ENCODE results near the gene TMEM139.
"Not testable (repeated sequence)": the region's sequence is repeated elsewhere in the genome, so short reads cannot be mapped to it uniquely, and the experiment has no call there.

The TMEM139 gene

DNA sequence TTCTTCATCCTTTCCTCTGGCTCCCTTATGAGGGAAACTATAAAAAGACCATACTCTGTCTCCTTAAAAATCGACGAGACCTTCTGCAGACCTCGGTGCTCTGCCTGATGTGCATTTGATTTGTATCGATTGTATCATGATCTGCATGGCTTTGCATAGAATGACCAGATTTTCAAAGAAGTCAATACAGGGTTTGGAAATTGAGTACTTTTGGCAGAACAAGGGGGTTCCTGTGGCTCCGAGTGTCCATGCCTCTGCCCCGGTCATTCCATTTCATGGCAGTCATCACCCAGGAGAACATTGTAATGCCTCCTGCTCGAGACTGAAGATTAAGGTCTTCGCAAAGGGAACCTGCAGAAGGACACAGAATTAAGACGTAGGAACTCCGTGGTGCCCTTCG lies 4.1 kb downstream of the TMEM139 start:
- Histone ChIP-seq H3K79me2 (ENCODE audit: insufficient read depth, low read length) (peaks cover 62% of the 10 kb centered on the region), H3K27me3 (ENCODE audit: insufficient read depth, low read length, poor library complexity) (no peaks in the 10 kb centered on the region), H2AFZ (ENCODE audit: low read depth, low read length) (peak overlapping the region; percentile 68), H3K27ac (ENCODE audit: low read length) (peak overlapping the region; percentile 92), H3K4me2 (ENCODE audit: insufficient read depth, low read length) (peak overlapping the region; percentile 77), H4K20me1 (ENCODE audit: insufficient read depth, low read length) (peaks cover 36% of the 10 kb centered on the region), H3K9me3 (ENCODE audit: insufficient read depth, low read length, severe bottlenecking) (no peaks in the 10 kb centered on the region), H3K4me3 (ENCODE audit: low read depth in 1 of 2, low read length in 2 of 2) (peak overlapping the region; percentile 67 to 87), H3K36me3 (ENCODE audit: insufficient read depth, low read length) (peaks cover 44% of the 10 kb centered on the region), H3K4me1 (ENCODE audit: insufficient read depth, low read length) (peaks cover 52% of the 10 kb centered on the region), H3K9ac (ENCODE audit: low read depth, low read length) (peak overlapping the region; percentile 78)
- no peak for ATAC-seq (ENCODE audit: insufficient read depth, low read depth)
- no peak for DNase-seq
- TF ChIP-seq, protein P1, sequence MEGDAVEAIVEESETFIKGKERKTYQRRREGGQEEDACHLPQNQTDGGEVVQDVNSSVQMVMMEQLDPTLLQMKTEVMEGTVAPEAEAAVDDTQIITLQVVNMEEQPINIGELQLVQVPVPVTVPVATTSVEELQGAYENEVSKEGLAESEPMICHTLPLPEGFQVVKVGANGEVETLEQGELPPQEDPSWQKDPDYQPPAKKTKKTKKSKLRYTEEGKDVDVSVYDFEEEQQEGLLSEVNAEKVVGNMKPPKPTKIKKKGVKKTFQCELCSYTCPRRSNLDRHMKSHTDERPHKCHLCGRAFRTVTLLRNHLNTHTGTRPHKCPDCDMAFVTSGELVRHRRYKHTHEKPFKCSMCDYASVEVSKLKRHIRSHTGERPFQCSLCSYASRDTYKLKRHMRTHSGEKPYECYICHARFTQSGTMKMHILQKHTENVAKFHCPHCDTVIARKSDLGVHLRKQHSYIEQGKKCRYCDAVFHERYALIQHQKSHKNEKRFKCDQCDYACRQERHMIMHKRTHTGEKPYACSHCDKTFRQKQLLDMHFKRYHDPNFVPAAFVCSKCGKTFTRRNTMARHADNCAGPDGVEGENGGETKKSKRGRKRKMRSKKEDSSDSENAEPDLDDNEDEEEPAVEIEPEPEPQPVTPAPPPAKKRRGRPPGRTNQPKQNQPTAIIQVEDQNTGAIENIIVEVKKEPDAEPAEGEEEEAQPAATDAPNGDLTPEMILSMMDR (IDR thresholded peaks at IDR 0.05; ENCODE audit: borderline replicate concordance, extremely low read depth, low read length, poor library complexity, severe bottlenecking): no peak
- no peak for TF ChIP-seq EZH2 (IDR thresholded peaks at IDR 0.05; ENCODE audit: borderline replicate concordance, low read depth, low read length, severe bottlenecking)

- Histone ChIP-seq H3K79me2 (ENCODE audit: insufficient read depth, low read length) (peaks cover 68% of the 10 kb centered on the region), H2AFZ (ENCODE audit: low read depth, low read length) (no peak overlapping the region), H3K27ac (ENCODE audit: low read length) (peak overlapping the region; percentile 92), H3K4me2 (ENCODE audit: insufficient read depth, low read length) (peak overlapping the region; percentile 77), H3K4me3 (ENCODE audit: low read depth in 1 of 2, low read length in 2 of 2) (peak overlapping the region; percentile 67 to 87), H3K9ac (ENCODE audit: low read depth, low read length) (peak overlapping the region; percentile 78), H3K27me3 (ENCODE audit: insufficient read depth, low read length, poor library complexity) (no peaks in the 10 kb centered on the region), H4K20me1 (ENCODE audit: insufficient read depth, low read length) (peaks cover 42% of the 10 kb centered on the region), H3K36me3 (ENCODE audit: insufficient read depth, low read length) (peaks cover 50% of the 10 kb centered on the region), H3K4me1 (ENCODE audit: insufficient read depth, low read length) (peaks cover 52% of the 10 kb centered on the region), H3K9me3 (ENCODE audit: insufficient read depth, low read length, severe bottlenecking) (no peaks in the 10 kb centered on the region)
- TF ChIP-seq, protein P1 (IDR thresholded peaks at IDR 0.05; ENCODE audit: borderline replicate concordance, extremely low read depth, low read length, poor library complexity, severe bottlenecking): no peak
- TF ChIP-seq EZH2 (IDR thresholded peaks at IDR 0.05; ENCODE audit: borderline replicate concordance, low read depth, low read length, severe bottlenecking): no peak
- ATAC-seq (ENCODE audit: insufficient read depth, low read depth) (no peak), DNase-seq (no peak)
Measured at GRCh38 chr7:143289421-143289820, 4.7 kb downstream of the TMEM139 start.

DNA sequence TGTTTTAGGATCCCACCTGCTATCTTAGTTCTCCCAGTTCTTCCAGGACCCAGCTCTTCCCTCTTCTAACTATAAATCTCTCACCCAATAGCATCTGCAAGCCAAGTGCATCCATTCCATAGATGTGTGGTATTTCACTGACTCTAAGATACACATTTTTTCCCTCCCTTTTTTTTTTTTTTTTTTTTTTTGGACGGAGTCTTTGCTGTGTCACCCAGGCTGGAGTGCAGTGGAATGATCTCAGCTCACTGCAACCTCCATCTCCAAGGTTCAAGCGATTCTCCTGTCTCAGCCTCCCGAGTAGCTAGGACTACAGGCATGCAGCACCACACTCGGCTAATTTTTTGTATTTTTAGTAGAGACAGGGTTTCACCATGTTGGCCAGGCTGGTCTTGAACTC lies 5.1 kb downstream of the TMEM139 start:
- H3K27ac ChIP-seq (ENCODE audit: low read length): peak overlapping the region; percentile 92
- H3K9ac ChIP-seq (ENCODE audit: low read depth, low read length): peak overlapping the region; percentile 78
- H2AFZ ChIP-seq (ENCODE audit: low read depth, low read length); ATAC-seq (ENCODE audit: insufficient read depth, low read depth); H3K9me3 ChIP-seq (ENCODE audit: insufficient read depth, low read length, severe bottlenecking); DNase-seq; H3K27me3 ChIP-seq (ENCODE audit: insufficient read depth, low read length, poor library complexity): not testable (repeated sequence)
- peak overlapping the region; percentile 77 for H3K4me2 ChIP-seq (ENCODE audit: insufficient read depth, low read length)
- peaks cover 55% of the 10 kb centered on the region for H3K4me1 ChIP-seq (ENCODE audit: insufficient read depth, low read length)
- H3K36me3 ChIP-seq (ENCODE audit: insufficient read depth, low read length): peaks cover 54% of the 10 kb centered on the region
- peaks cover 72% of the 10 kb centered on the region for H3K79me2 ChIP-seq (ENCODE audit: insufficient read depth, low read length)
- H3K4me3 ChIP-seq (ENCODE audit: low read depth in 1 of 2, low read length in 2 of 2): peak overlapping the region; percentile 67 to 87; a peak in 3 of 4 replicates
- peaks cover 44% of the 10 kb centered on the region for H4K20me1 ChIP-seq (ENCODE audit: insufficient read depth, low read length)

DNA sequence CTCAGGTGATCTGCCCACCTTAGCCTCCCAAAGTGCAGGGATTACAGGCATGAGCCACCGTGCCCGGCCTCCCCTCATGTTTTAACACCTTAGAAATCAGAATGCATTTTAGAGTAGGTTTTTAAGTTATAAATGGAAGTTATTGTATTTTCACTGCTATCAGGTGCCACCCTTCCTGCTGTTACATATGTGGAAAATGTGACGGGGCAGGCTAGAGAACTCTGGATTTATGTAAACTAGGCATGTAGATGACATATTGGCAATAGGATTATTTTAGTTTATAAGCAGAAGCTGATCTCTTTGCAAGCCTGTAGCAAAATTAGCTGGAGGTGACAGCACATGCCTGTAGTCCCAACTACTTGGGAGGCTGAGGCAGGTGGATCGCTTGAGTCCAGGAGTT lies 5.5 kb downstream of the TMEM139 start:
- Histone ChIP-seq H3K4me3 (ENCODE audit: low read depth in 1 of 2, low read length in 2 of 2) (peak overlapping the region; percentile 0 to 67; a peak in 3 of 4 replicates), H4K20me1 (ENCODE audit: insufficient read depth, low read length) (peaks cover 46% of the 10 kb centered on the region), H3K27ac (ENCODE audit: low read length) (peak overlapping the region; percentile 38), H3K27me3 (ENCODE audit: insufficient read depth, low read length, poor library complexity) (no peaks in the 10 kb centered on the region), H3K36me3 (ENCODE audit: insufficient read depth, low read length) (peaks cover 58% of the 10 kb centered on the region), H3K9me3 (ENCODE audit: insufficient read depth, low read length, severe bottlenecking) (no peaks in the 10 kb centered on the region), H3K9ac (ENCODE audit: low read depth, low read length) (peak overlapping the region; percentile 78), H3K4me1 (ENCODE audit: insufficient read depth, low read length) (peaks cover 55% of the 10 kb centered on the region), H3K79me2 (ENCODE audit: insufficient read depth, low read length) (peaks cover 76% of the 10 kb centered on the region), H2AFZ (ENCODE audit: low read depth, low read length) (no peak overlapping the region), H3K4me2 (ENCODE audit: insufficient read depth, low read length) (peak overlapping the region; percentile 77)
- TF ChIP-seq, protein P1 (IDR thresholded peaks at IDR 0.05; ENCODE audit: borderline replicate concordance, extremely low read depth, low read length, poor library complexity, severe bottlenecking): no peak
- no peak for TF ChIP-seq EZH2 (IDR thresholded peaks at IDR 0.05; ENCODE audit: borderline replicate concordance, low read depth, low read length, severe bottlenecking)
- ATAC-seq (ENCODE audit: insufficient read depth, low read depth): no peak
- DNase-seq: no peak
